ENCODE data around the gene SREK1IP1.

The SREK1IP1 gene

GRCh38 chr5:64769855-64770254, 1.4 kb upstream of the SREK1IP1 start:
- in situ Hi-C loops (cut with MboI; ENCODE audit: low sequenced_read_pairs, unreplicated experiment), result no loop called here

GRCh38 chr5:64767959-64768357, 533 bp downstream of the SREK1IP1 start:
- in situ Hi-C loops (cut with MboI; ENCODE audit: low sequenced_read_pairs, unreplicated experiment), result no loop called here
- DNase-seq (ENCODE audit: low spot score), result no peak
- no peak for TF ChIP-seq CTCF (IDR thresholded peaks at IDR 0.05; ENCODE audit: borderline replicate concordance, control extremely low read depth, extremely low read depth, insufficient read depth, missing control alignments)

More at GRCh38 chr5:64769855-64770254, 1.4 kb upstream of the SREK1IP1 start:
- TF ChIP-seq CTCF (IDR thresholded peaks at IDR 0.05; ENCODE audit: borderline replicate concordance, control extremely low read depth, extremely low read depth, insufficient read depth, missing control alignments), result no peak
- no peak for DNase-seq (ENCODE audit: low spot score)

- in situ Hi-C loops (cut with MboI; ENCODE audit: low sequenced_read_pairs, unreplicated experiment), result no loop called here
- no peak for DNase-seq (ENCODE audit: low spot score)
- no peak for TF ChIP-seq CTCF (IDR thresholded peaks at IDR 0.05; ENCODE audit: borderline replicate concordance, control extremely low read depth, extremely low read depth, insufficient read depth, missing control alignments)
Observed at GRCh38 chr5:64766941-64767340, 1.6 kb downstream of the SREK1IP1 start.

- no peak for TF ChIP-seq CTCF (IDR thresholded peaks at IDR 0.05; ENCODE audit: borderline replicate concordance, control extremely low read depth, extremely low read depth, insufficient read depth, missing control alignments)
- no peak for DNase-seq (ENCODE audit: low spot score)
Observed at GRCh38 chr5:64765804-64766504, 2.5 kb downstream of the SREK1IP1 start.

GRCh38 chr5:64763948-64764503, 4.5 kb downstream of the SREK1IP1 start:
- TF ChIP-seq CTCF (IDR thresholded peaks at IDR 0.05; ENCODE audit: borderline replicate concordance, control extremely low read depth, extremely low read depth, insufficient read depth, missing control alignments), result no peak
- no peak for DNase-seq (ENCODE audit: low spot score)
- in situ Hi-C loops (cut with MboI; ENCODE audit: low sequenced_read_pairs, unreplicated experiment), result no loop called here

More at GRCh38 chr5:64765804-64766504, 2.5 kb downstream of the SREK1IP1 start:
- in situ Hi-C loops (cut with MboI; ENCODE audit: low sequenced_read_pairs, unreplicated experiment), result no loop called here

GRCh38 chr5:64759960-64760660, 8.4 kb downstream of the SREK1IP1 start:
- in situ Hi-C loops (cut with MboI; ENCODE audit: low sequenced_read_pairs, unreplicated experiment), result no loop called here
- no peak for DNase-seq (ENCODE audit: low spot score)
- no peak for TF ChIP-seq CTCF (IDR thresholded peaks at IDR 0.05; ENCODE audit: borderline replicate concordance, control extremely low read depth, extremely low read depth, insufficient read depth, missing control alignments)
